ENCODE data around the gene NPHP4. TPM values are rescaled to one million over a fixed set of nuclear protein-coding genes. Genes with fewer than 3 reads are reported as not detected.
"Not testable (repeated sequence)": the region's sequence is repeated elsewhere in the genome, so short reads cannot be mapped to it uniquely, and the experiment has no call there.

NPHP4 gene
- total and polyA plus RNA-seq, 2 donors (not counting 3 experiments of a cell fraction or from before 2014, with no cell fraction given) = 4.4 to 11.7 TPM

DNA sequence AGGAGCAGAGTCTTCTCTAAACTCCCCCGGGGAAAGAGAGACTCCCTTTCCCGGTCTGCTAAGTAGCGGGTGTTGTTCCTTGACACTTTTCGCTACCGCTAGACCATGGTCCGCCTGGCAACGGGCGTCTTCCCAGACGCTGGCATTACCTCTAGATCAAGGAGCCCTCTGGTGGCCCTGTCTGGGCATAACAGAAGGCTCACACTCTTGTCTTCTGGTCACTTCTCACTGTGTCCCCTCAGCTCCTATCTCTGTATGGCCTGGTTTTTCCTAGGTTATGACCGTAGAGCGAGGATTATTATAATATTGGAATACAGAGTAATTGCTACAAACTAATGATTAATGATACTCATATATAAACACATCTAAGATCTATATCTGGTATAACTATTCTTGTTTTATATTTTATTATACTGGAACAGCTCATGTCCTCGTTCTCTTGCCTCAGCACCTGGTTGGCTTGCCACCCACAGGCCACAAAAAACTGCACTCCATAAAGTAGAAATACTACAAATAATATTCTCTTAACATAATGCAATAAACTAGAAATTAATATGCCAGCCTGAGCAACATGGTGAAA, 98.4 kb downstream of the NPHP4 start:
- DNase-seq (ENCODE audit: low read depth, low spot score); H3K27ac ChIP-seq (ENCODE audit: insufficient read depth, low read depth, low read length); H3K27me3 ChIP-seq (ENCODE audit: control insufficient read depth in 2 of 2, insufficient read depth in 2 of 2, low read length in 2 of 2); H3K4me1 ChIP-seq (ENCODE audit: control insufficient read depth, extremely low read depth, insufficient read depth, low read length); H3K9me3 ChIP-seq (replicated peaks; ENCODE audit: control insufficient read depth, insufficient read depth, low read length); H3K4me3 ChIP-seq (replicated peaks in 1 of 3; ENCODE audit: insufficient read depth in 1 of 3, low read depth in 1 of 3, low read length in 3 of 3); H3K4me2 ChIP-seq (ENCODE audit: insufficient read depth, low read length); H3K79me2 ChIP-seq (ENCODE audit: control insufficient read depth, insufficient read depth, low read length); H3K9ac ChIP-seq (replicated peaks; ENCODE audit: extremely low read depth, insufficient read depth, low read length); dilution Hi-C loops (cut with MboI; ENCODE audit: extremely low pct_ligation_motif_present, low sequenced_read_pairs); H2AFZ ChIP-seq (ENCODE audit: low read depth, low read length); H3K9me1 ChIP-seq (replicated peaks; ENCODE audit: control insufficient read depth, extremely low read depth, insufficient read depth, low read length); BruUV-seq (replicated peaks); H3K36me3 ChIP-seq (ENCODE audit: control insufficient read depth in 2 of 2, extremely low read depth in 1 of 2, insufficient read depth in 2 of 2, low read length in 2 of 2); POLR2A ChIA-PET; FAIRE-seq; H4K20me1 ChIP-seq (replicated peaks; ENCODE audit: control insufficient read depth, extremely low read depth, insufficient read depth, low read length): not testable (repeated sequence)
- intact Hi-C loops (cut with micrococcal nuclease) = loop anchor here (1.0 kb wide), 1 partner anchor 379 kb away; no protein-coding TSS in a partner anchor
- peak in 1 of 2 donors; percentile 19 for TF ChIP-seq CTCF (IDR thresholded peaks at IDR 0.05; ENCODE audit: extremely low read depth in 1 of 2, insufficient read depth in 1 of 2, low read depth in 1 of 2, low read length in 2 of 2)
- CTCF ChIA-PET = interaction anchor here (0.5 to 1.0 kb wide), 2 partner anchors 149 to 383 kb away, joined by 3 to 6 read pairs; no protein-coding TSS in a partner anchor

- Histone ChIP-seq H3K27ac (ENCODE audit: insufficient read depth, low read depth, low read length) (no peak overlapping the region), H3K9me1 (replicated peaks; ENCODE audit: control insufficient read depth, extremely low read depth, insufficient read depth, low read length) (no peaks in the 10 kb centered on the region), H3K9ac (replicated peaks; ENCODE audit: extremely low read depth, insufficient read depth, low read length) (no peak overlapping the region), H3K27me3 (ENCODE audit: control insufficient read depth in 2 of 2, insufficient read depth in 2 of 2, low read length in 2 of 2) (no peaks in the 10 kb centered on the region), H2AFZ (ENCODE audit: low read depth, low read length) (no peak overlapping the region), H3K36me3 (ENCODE audit: control insufficient read depth in 2 of 2, extremely low read depth in 1 of 2, insufficient read depth in 2 of 2, low read length in 2 of 2) (no peaks in the 10 kb centered on the region), H3K9me3 (replicated peaks; ENCODE audit: control insufficient read depth, insufficient read depth, low read length) (no peaks in the 10 kb centered on the region), H3K79me2 (ENCODE audit: control insufficient read depth, insufficient read depth, low read length) (no peaks in the 10 kb centered on the region), H4K20me1 (replicated peaks; ENCODE audit: control insufficient read depth, extremely low read depth, insufficient read depth, low read length) (no peaks in the 10 kb centered on the region), H3K4me2 (ENCODE audit: insufficient read depth, low read length) (no peak overlapping the region), H3K4me1 (ENCODE audit: control insufficient read depth, extremely low read depth, insufficient read depth, low read length) (no peaks in the 10 kb centered on the region), H3K4me3 (replicated peaks in 1 of 3; ENCODE audit: insufficient read depth in 1 of 3, low read depth in 1 of 3, low read length in 3 of 3) (no peak overlapping the region)
- no peak for DNase-seq (ENCODE audit: low read depth, low spot score)
- CTCF ChIA-PET = no interaction called here
- BruUV-seq (replicated peaks) = no TSS peak
- POLR2A ChIA-PET = no interaction called here
- dilution Hi-C loops (cut with MboI; ENCODE audit: extremely low pct_ligation_motif_present, low sequenced_read_pairs) (no loop called here), intact Hi-C loops (cut with micrococcal nuclease) (no loop called here)
- TF ChIP-seq CTCF (IDR thresholded peaks at IDR 0.05; ENCODE audit: extremely low read depth in 1 of 2, insufficient read depth in 1 of 2, low read depth in 1 of 2, low read length in 2 of 2) (no peak), MYC (IDR thresholded peaks at IDR 0.05; ENCODE audit: low read depth, low read length) (no peak), FOS (IDR thresholded peaks at IDR 0.05; ENCODE audit: borderline replicate concordance, insufficient read depth, low read length) (no peak), MAX (IDR thresholded peaks at IDR 0.05; ENCODE audit: insufficient read depth, insufficient read length) (no peak), EZH2 (IDR thresholded peaks at IDR 0.05; ENCODE audit: borderline replicate concordance, low read depth, low read length, severe bottlenecking) (no peak), POLR2A (IDR thresholded peaks at IDR 0.05; ENCODE audit: low read depth, low read length) (no peak), GATA2 (IDR thresholded peaks at IDR 0.05; ENCODE audit: insufficient read depth, insufficient read length, low read depth, low read length) (no peak), POLR2AphosphoS5 (IDR thresholded peaks at IDR 0.05; ENCODE audit: insufficient read depth, low read depth, low read length) (no peak), JUN (IDR thresholded peaks at IDR 0.05; ENCODE audit: borderline replicate concordance, insufficient read depth, insufficient read length, low read depth) (no peak)
- no peak for FAIRE-seq
Measured at GRCh38 chr1:5892329-5892728, 99.9 kb downstream of the NPHP4 start.

Measured in endothelial cell of umbilical vein (primary cell).